Uterus (tissue), 4 donors: ENCODE data around the gene CEP131. TPM values are rescaled to one million over a fixed set of nuclear protein-coding genes. Genes with fewer than 3 reads are reported as not detected.

Experiments
- DNase-seq, 2 donors: peaks; one replicate each; pipeline ENCODE4 v3.0.0-alpha.2; 2019 to 2020
- H3K27ac ChIP-seq, 2 donors: fragments of 200-600 bp; sonication (generic); 1 replicate in 1 of 2; 2 replicates in 1 of 2; pipeline ENCODE4 v1.5.1; 2016 to 2018
- H3K27me3 ChIP-seq, 2 donors: fragments of 200-600 bp; sonication (generic); one replicate each; pipeline ENCODE4 v1.5.1; 2018 to 2019; ENCODE audit warnings: control low read depth in 1 of 2
- H3K36me3 ChIP-seq, 2 donors: fragments of 200-600 bp; sonication (generic); one replicate each; pipeline ENCODE4 v1.5.1; 2019; ENCODE audit warnings: control low read depth in 1 of 2
- H3K4me1 ChIP-seq, 2 donors: fragments of 200-600 bp; sonication (generic); one replicate each; pipeline ENCODE4 v1.5.1; 2018 to 2019; ENCODE audit warnings: control low read depth in 1 of 2
- H3K4me3 ChIP-seq, 2 donors: fragments of 200-600 bp; sonication (generic); 1 replicate in 1 of 2; 2 replicates in 1 of 2; pipeline ENCODE4 v1.5.1; 2018 to 2019; ENCODE audit warnings: mild to moderate bottlenecking in 1 of 2
- H3K9me3 ChIP-seq, 2 donors: fragments of 200-600 bp; sonication (generic); one replicate each; pipeline ENCODE4 v1.5.1; 2019; ENCODE audit warnings: control low read depth in 1 of 2
- POLR2A ChIP-seq, 2 donors: fragments of 450-650 bp; IDR thresholded peaks; one replicate each; pipeline ENCODE4 v1.6.1; 2016; ENCODE audit warnings: antibody characterized with exemption in 2 of 2, mild to moderate bottlenecking in 1 of 2, moderate library complexity in 1 of 2
- intact Hi-C: fragments of 100-400 bp; cut with DNase I; formaldehyde crosslinking; loops from one replicate; pipeline ENCODE4 v1.15.1; 2023; ENCODE audit warnings: low total_unique reads
- total RNA-seq, 4 donors: library from RNA; depleted of rRNA in 3 of 4; stranded (reverse); fragments of >200 nt in 3 of 4; gene quantifications; one replicate each; pipeline versions ENCODE4 v1.1.0 to v1.2.4, GENCODE V29; 2014 to 2023
- TF ChIP-seq, protein P1 (sequence below), 4 experiments: fragments of 200-600 bp in 2 of 4; fragments of 450-650 bp in 2 of 4; sonication (generic) in 2 of 4; IDR thresholded peaks; one replicate each; pipeline ENCODE4 v1.5.1; 2016 to 2019; ENCODE audit warnings: antibody characterized with exemption in 4 of 4, mild to moderate bottlenecking in 2 of 4, moderate library complexity in 1 of 4
- donor health status: DM: yes; HTN: yes; CAD: no.

CEP131 gene
- total RNA-seq, 4 donors from 2014 or later = 2.9 to 13.3 (median 10.0) TPM

DNA sequence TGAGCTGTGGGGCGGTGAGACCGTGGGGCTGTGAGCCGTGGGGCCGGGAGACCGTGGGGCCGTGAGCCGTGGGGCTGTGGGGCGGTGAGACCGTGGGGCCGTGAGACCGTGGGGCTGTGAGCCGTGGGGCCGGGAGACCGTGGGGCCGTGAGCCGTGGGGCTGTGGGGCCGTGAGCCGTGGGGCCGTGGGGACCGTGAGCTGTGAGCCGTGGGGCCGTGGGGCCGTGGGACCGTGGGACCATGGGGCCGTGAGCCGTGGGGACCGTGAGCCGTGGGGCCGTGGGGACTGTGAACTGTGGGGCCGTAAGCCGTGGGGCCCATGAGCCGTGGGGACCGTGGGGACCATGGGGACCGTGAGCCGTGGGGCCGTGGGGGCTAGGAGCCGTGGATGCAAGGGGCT lies 82.1 kb downstream of the CEP131 start:
- no peaks in the 10 kb centered on the region for H3K27me3 ChIP-seq
- no peaks in the 10 kb centered on the region for H3K9me3 ChIP-seq
- no peaks in the 10 kb centered on the region for H3K36me3 ChIP-seq
- TF ChIP-seq, protein P1, sequence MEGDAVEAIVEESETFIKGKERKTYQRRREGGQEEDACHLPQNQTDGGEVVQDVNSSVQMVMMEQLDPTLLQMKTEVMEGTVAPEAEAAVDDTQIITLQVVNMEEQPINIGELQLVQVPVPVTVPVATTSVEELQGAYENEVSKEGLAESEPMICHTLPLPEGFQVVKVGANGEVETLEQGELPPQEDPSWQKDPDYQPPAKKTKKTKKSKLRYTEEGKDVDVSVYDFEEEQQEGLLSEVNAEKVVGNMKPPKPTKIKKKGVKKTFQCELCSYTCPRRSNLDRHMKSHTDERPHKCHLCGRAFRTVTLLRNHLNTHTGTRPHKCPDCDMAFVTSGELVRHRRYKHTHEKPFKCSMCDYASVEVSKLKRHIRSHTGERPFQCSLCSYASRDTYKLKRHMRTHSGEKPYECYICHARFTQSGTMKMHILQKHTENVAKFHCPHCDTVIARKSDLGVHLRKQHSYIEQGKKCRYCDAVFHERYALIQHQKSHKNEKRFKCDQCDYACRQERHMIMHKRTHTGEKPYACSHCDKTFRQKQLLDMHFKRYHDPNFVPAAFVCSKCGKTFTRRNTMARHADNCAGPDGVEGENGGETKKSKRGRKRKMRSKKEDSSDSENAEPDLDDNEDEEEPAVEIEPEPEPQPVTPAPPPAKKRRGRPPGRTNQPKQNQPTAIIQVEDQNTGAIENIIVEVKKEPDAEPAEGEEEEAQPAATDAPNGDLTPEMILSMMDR (IDR thresholded peaks at IDR 0.05) = no peak
- no peak for TF ChIP-seq POLR2A (IDR thresholded peaks at IDR 0.05)
- intact Hi-C loops = no loop called here
- H3K4me1 ChIP-seq = peaks cover 0 to 4% of the 10 kb centered on the region in 2 donors
- no peak for DNase-seq
- H3K4me3 ChIP-seq = no peak overlapping the region
- H3K27ac ChIP-seq = no peak overlapping the region

DNA sequence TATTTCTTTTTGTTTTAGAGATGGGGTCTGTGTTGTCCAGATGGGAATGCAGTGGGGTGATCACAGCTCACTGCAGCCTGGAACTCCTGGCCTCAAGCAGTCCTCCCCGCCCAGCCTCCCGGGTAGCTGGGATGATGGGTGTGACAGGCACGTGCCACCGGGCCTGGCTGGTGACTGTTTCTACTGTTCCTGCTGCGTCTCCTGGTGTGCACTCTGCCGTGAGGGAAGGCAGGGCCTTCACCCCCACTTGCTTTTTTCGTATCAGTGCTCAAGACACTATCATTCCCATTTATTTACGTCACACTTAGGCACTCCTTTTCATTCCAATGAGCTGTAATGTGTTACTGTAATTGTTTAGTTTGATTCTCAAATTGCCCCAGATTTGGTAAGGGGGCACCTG lies 82.7 kb downstream of the CEP131 start:
- Histone ChIP-seq H3K36me3 (no peaks in the 10 kb centered on the region), H3K27me3 (no peaks in the 10 kb centered on the region), H3K4me3 (no peak overlapping the region), H3K4me1 (peaks cover 0 to 4% of the 10 kb centered on the region in 2 donors), H3K27ac (no peak overlapping the region), H3K9me3 (no peaks in the 10 kb centered on the region)
- intact Hi-C loops = no loop called here
- no peak for DNase-seq
- TF ChIP-seq POLR2A (IDR thresholded peaks at IDR 0.05) = no peak
- TF ChIP-seq, protein P1 (IDR thresholded peaks at IDR 0.05) = no peak

Other genes with a start within 250 kb of the CEP131 start
- 10 to 100 TPM in 3 of 4 donors, 1 to 10 TPM in 1; 3.6 to 33.2 (median 19.8) TPM for gene CHMP6, start 231.1 kb downstream of the CEP131 start, total RNA-seq
- 10 to 100 TPM; 16.5 to 70.7 (median 45.8) TPM for gene BAIAP2, start 187.8 kb downstream of the CEP131 start, total RNA-seq
- gene PVALEF, start 57.5 kb downstream of the CEP131 start, total RNA-seq = not detected
- 1 to 10 TPM in 2 of 4 donors, under 1 TPM in 2; 0.51 to 5.9 (median 3.0) TPM for gene AATK, start 56.7 kb downstream of the CEP131 start, total RNA-seq
- 10 to 100 TPM in 2 of 4 donors, 1 to 10 TPM in 1, not detected in 1; 6.4 to 31.2 (median 22.6) TPM for gene TEPSIN, start 16.1 kb upstream of the CEP131 start, total RNA-seq
- 10 to 100 TPM in 1 of 4 donors, 1 to 10 TPM in 3; 1.8 to 31.9 (median 6.7) TPM for gene NDUFAF8, start 16.4 kb upstream of the CEP131 start, total RNA-seq
- gene SLC38A10, start 72.3 kb upstream of the CEP131 start, total RNA-seq = 10 to 100 TPM; 50.7 to 55.4 (median 53.3) TPM
- 10 to 100 TPM in 2 of 4 donors, 1 to 10 TPM in 2; 1.5 to 34.1 (median 8.5) TPM for gene BAHCC1, start 172.5 kb upstream of the CEP131 start, total RNA-seq